ENCODE measurements around the gene C6orf89.

DNA sequence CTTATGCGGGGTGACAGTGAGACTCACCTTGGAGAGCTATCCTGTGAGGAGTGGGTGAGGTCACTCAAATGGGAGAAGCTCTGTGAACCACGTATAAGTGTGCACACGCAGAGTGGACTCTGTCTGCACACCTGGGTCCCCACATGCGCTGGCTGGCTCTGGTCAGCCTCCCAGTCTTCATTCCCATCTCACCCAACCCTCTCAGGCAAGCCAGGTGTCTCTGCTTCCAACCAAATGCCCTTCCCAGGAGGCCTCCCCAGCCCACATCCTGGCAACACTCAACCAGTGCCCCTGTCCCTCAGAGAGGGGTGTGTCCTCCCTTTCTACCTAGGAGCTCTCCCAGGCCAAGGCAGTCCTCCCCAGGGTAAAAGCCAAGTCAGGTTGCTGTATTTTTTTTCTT is 60.8 kb downstream of the C6orf89 start:
- TF ChIP-seq, protein P1, sequence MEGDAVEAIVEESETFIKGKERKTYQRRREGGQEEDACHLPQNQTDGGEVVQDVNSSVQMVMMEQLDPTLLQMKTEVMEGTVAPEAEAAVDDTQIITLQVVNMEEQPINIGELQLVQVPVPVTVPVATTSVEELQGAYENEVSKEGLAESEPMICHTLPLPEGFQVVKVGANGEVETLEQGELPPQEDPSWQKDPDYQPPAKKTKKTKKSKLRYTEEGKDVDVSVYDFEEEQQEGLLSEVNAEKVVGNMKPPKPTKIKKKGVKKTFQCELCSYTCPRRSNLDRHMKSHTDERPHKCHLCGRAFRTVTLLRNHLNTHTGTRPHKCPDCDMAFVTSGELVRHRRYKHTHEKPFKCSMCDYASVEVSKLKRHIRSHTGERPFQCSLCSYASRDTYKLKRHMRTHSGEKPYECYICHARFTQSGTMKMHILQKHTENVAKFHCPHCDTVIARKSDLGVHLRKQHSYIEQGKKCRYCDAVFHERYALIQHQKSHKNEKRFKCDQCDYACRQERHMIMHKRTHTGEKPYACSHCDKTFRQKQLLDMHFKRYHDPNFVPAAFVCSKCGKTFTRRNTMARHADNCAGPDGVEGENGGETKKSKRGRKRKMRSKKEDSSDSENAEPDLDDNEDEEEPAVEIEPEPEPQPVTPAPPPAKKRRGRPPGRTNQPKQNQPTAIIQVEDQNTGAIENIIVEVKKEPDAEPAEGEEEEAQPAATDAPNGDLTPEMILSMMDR (conservative IDR thresholded peaks at IDR 0.05; ENCODE audit: low read depth, low read length), result no peak
- no peak for TF ChIP-seq EZH2 (IDR thresholded peaks at IDR 0.05; ENCODE audit: borderline replicate concordance, low read depth, low read length, poor library complexity, severe bottlenecking)
